Loucy (cell line): ENCODE measurements around the gene PTPRA.

Experiments
- H2AFZ ChIP-seq: fragments of 200-600 bp; sonication (generic); 2 replicates; pipeline ENCODE4 v1.6.0; 2016; ENCODE audit warnings: antibody characterized with exemption, mild to moderate bottlenecking, low read length, moderate library complexity
- H3F3A ChIP-seq: fragments of 200-600 bp; 2 replicates; pipeline ENCODE4 v1.6.0; 2016; ENCODE audit warnings: antibody characterized with exemption, low read depth, mild to moderate bottlenecking
- H3K27me3 ChIP-seq: fragments of 200-600 bp; sonication (generic); 2 replicates; pipeline ENCODE4 v1.6.1; 2014; ENCODE audit warnings: low read length, mild to moderate bottlenecking; ENCODE audit not compliant: insufficient read depth, poor library complexity, severe bottlenecking
- H3K36me3 ChIP-seq: fragments of 200-600 bp; sonication (generic); 2 replicates; pipeline ENCODE4 v1.6.1; 2016; ENCODE audit warnings: low read length; ENCODE audit not compliant: insufficient read depth
- H3K4me1 ChIP-seq: fragments of 200-600 bp; sonication (generic); 2 replicates; pipeline ENCODE4 v1.5.1; 2014; ENCODE audit warnings: low read length, mild to moderate bottlenecking; ENCODE audit not compliant: insufficient read depth, poor library complexity, severe bottlenecking
- H3K4me2 ChIP-seq: fragments of 200-600 bp; sonication (generic); 2 replicates; pipeline ENCODE4 v1.6.0; 2014; ENCODE audit warnings: antibody characterized with exemption, low read length, low read depth, mild to moderate bottlenecking; ENCODE audit not compliant: poor library complexity, severe bottlenecking
- H3K4me3 ChIP-seq: fragments of 200-600 bp; sonication (generic); 2 replicates; pipeline ENCODE4 v1.5.1; 2014; ENCODE audit warnings: low read length, mild to moderate bottlenecking, mixed read lengths; ENCODE audit not compliant: poor library complexity, severe bottlenecking
- H3K79me2 ChIP-seq: fragments of 200-600 bp; sonication (generic); 2 replicates; pipeline ENCODE4 v1.6.1; 2014; ENCODE audit warnings: low read length; ENCODE audit not compliant: insufficient read depth
- H3K9ac ChIP-seq: fragments of 200-600 bp; sonication (generic); 2 replicates; pipeline ENCODE4 v1.6.0; 2014; ENCODE audit warnings: mild to moderate bottlenecking, low read depth, low read length, moderate library complexity; ENCODE audit not compliant: poor library complexity, severe bottlenecking
- H3K9me2 ChIP-seq: fragments of 200-600 bp; sonication (generic); replicated peaks from 2 replicates; pipeline ENCODE4 v1.6.1; 2016; ENCODE audit warnings: low read depth, low read length, mixed read lengths
- H3K9me3 ChIP-seq: fragments of 200-600 bp; sonication (generic); 2 replicates; pipeline ENCODE4 v1.6.1; 2014; ENCODE audit warnings: mild to moderate bottlenecking, antibody characterized with exemption, low read length, low read depth; ENCODE audit not compliant: insufficient read depth
- H4K20me1 ChIP-seq: fragments of 200-600 bp; sonication (generic); 2 replicates; pipeline ENCODE4 v1.6.0; 2014; ENCODE audit warnings: antibody characterized with exemption, low read length, mild to moderate bottlenecking; ENCODE audit not compliant: insufficient read depth, poor library complexity, severe bottlenecking
- CTCF ChIP-seq: fragments of 200-600 bp; sonication (generic); conservative IDR thresholded peaks from 2 replicates; pipeline ENCODE4 v1.5.1; 2014; ENCODE audit warnings: mild to moderate bottlenecking, antibody characterized with exemption, low read length
- EZH2phosphoT487 ChIP-seq: fragments of 200-600 bp; IDR thresholded peaks from 2 replicates; pipeline ENCODE4 v1.6.1; 2018; ENCODE audit warnings: antibody characterized with exemption, mild to moderate bottlenecking, moderate library complexity, borderline replicate concordance

The PTPRA gene

GRCh38 chr20:3082306-3082951 is 209.1 kb downstream of the PTPRA start:
- no peak for TF ChIP-seq EZH2phosphoT487
- no peak for TF ChIP-seq CTCF
- H3K36me3 ChIP-seq, result no peaks in the 10 kb centered on the region
- H3K4me1 ChIP-seq, result peaks cover 12% of the 10 kb centered on the region
- H3F3A ChIP-seq, result no peaks in the 10 kb centered on the region
- H2AFZ ChIP-seq, result no peak overlapping the region
- H3K9ac ChIP-seq, result no peak overlapping the region
- H3K27me3 ChIP-seq, result no peaks in the 10 kb centered on the region
- no peaks in the 10 kb centered on the region for H3K9me2 ChIP-seq
- H3K4me3 ChIP-seq, result no peak overlapping the region
- H3K4me2 ChIP-seq, result no peak overlapping the region
- no peaks in the 10 kb centered on the region for H3K9me3 ChIP-seq
- no peaks in the 10 kb centered on the region for H4K20me1 ChIP-seq
- no peaks in the 10 kb centered on the region for H3K79me2 ChIP-seq

DNA sequence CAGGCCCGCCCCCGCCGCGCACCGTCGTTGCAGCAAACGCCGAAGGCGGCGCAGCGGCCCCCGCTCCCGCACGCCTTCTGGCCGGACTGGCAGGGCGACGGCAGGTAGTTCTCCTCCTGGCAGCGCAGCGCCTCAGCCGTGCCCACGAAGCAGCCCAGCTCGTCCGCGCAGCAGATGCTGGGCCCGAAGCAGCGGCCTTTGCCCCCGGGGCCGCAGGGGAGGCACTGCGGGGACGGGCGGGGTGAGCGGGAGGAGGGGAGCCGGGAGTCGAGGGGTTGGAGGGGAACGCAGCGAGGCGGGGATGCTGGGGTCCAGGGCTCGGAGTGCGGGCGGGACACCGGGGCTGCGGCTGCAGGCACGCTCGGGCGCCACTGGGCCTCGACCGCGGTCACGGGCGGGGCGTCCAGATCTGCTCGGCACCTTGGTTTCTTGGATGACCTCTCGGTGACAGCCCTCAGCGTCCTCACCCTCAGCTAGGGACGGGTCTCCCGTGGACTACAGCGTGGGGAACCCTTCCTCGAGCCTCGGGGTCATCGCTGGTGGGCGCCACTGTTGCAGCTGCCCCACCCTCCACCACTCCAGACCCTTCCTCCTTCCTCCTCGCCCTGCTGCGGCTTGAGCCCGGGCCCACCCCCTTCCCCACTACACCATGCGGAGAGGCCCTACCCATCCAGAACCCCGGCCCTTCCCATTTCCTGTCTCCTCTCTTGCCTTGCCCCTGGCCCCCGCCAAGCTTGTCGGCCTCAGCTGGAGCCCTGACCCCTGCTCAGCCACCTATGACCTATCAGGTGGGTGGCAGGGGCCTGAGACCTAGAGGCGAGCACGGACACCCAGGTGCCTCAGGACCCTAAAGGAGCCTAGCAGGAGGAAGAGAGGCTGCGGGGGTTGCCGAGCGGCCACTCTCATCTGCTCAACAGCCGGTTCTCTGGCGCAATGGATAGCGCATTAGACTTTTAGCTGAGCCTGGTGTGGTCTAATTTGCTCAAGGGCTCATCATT is 210.0 kb downstream of the PTPRA start:
- Histone ChIP-seq H3K4me3 (no peak overlapping the region), H3K4me2 (no peak overlapping the region), H3K4me1 (peaks cover 11% of the 10 kb centered on the region), H3F3A (no peaks in the 10 kb centered on the region), H3K79me2 (no peaks in the 10 kb centered on the region), H4K20me1 (no peaks in the 10 kb centered on the region), H3K9ac (no peak overlapping the region), H3K9me3 (no peaks in the 10 kb centered on the region), H3K9me2 (no peaks in the 10 kb centered on the region), H3K36me3 (no peaks in the 10 kb centered on the region), H3K27me3 (no peaks in the 10 kb centered on the region), H2AFZ (no peak overlapping the region)
- no peak for TF ChIP-seq CTCF
- no peak for TF ChIP-seq EZH2phosphoT487

DNA sequence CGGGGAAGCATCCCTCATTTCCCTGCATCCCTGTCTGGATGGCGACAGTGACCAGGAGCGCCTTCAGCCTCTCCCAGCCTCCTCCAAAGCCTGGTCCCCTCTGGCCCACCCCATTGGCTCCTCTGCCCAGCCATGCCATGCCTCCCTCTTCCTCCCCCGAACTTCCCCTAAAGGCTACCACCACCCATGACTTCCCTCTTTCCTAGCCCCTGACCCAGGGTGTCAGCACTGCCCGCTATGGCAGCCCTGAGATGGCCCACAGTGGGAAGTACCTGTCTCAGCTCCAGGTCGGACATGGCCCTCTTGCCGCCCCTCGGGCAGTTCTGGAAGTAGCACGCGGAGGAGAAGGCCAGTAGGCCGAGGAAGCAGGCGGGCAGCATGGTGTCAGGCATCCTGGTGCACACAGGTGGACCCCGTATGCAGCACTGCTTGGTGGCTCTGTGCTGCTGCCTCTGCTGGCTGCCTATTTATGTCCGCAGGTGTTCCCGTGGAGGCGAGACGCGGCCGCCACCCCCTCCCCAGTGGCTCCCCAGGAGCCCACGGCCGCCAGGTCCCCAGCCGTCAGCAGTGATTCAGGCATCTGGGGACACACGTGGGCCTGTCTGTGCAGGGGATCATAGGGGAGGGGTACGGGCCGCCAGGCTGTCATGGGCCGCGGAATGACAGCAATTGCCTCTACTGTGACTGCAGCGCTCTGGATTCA is 211.2 kb downstream of the PTPRA start, which contains the start of gene AVP:
Gene AVP (minus strand): TSS at position 442 of the 703 bp plus-strand sequence. CDS start 50 bp downstream, at position 392.
- Histone ChIP-seq H3K4me3 (no peak within 1 kb of the TSS), H3K4me1 (peaks cover 15% of the 10 kb centered on the region), H3K9ac (no peak within 1 kb of the TSS), H2AFZ (no peak within 1 kb of the TSS), H3K79me2 (no peaks in the 10 kb centered on the region), H3K36me3 (no peaks in the 10 kb centered on the region), H3K9me3 (no peaks in the 10 kb centered on the region), H3K4me2 (no peak within 1 kb of the TSS), H3K9me2 (no peaks in the 10 kb centered on the region), H3F3A (no peaks in the 10 kb centered on the region), H4K20me1 (no peaks in the 10 kb centered on the region), H3K27me3 (no peaks in the 10 kb centered on the region)
- TF ChIP-seq EZH2phosphoT487, result no peak
- TF ChIP-seq CTCF, result no peak
